GM21717 (cell line): ENCODE measurements around the gene NLRX1.
"Not testable (repeated sequence)": the region's sequence is repeated elsewhere in the genome, so short reads cannot be mapped to it uniquely, and the experiment has no call there.

Source experiments
- ATAC-seq: cut with Tn5 transposase; IDR thresholded peaks from one replicate; pipeline ENCODE4 v1.9.1; 2021; ENCODE audit warnings: mild to moderate bottlenecking, moderate library complexity; ENCODE audit not compliant: unreplicated experiment

The NLRX1 gene

DNA sequence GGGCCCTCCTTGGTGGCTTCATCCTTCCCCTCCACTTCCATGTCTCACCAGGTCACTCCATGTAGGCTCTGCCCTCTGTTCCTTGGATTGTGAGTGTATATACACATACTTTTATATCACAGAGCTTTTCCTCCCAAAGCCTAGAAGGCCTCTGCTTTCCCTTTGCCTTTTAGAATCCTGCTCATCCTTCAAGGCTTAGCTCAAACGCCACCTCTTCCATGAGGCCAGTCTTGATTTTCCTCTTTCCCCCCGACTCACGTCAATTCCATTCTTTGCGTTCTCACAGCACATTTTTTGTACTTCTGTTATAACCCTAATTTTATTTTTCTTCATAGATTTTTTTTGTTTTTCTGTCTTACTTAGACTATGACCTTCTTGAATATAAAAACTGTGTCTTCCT lies 15.9 kb upstream of the NLRX1 start:
- ATAC-seq: no peak

DNA sequence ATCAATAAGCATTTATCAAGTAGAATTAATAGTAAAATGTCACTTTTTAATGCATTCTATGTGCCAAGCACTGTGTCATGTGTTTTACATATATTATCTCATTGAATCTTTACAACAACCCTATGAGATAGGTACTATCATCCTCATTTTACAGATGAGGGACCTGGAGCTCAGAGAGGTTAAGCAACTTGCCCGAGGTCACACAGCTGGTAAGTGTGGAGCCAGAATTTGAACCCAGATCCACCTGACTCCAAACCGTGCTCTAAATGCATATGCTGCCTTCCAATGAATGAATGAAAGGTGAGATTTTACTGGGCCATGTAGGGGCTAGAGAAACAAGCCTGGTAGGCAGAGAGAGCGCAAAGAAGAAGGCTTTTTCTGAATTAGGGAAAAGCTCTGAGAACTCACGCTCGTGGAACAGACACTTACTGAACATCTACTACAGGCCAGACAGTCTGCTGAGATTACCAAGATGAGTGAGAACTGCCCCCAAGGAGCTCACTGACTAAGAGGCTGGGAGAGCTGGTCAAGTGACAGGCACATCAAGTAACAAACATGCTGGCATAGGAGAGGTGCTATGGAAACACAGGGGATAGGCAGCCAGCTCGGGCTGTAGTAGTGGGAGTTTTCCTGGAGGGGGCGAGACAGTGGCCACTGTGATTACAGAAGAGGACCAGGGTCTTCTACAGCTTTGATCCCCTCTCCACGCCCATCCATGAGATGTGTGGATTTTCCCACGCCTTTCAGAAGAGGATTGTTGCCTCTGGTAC lies 15.3 kb upstream of the NLRX1 start:
- no peak for ATAC-seq

DNA sequence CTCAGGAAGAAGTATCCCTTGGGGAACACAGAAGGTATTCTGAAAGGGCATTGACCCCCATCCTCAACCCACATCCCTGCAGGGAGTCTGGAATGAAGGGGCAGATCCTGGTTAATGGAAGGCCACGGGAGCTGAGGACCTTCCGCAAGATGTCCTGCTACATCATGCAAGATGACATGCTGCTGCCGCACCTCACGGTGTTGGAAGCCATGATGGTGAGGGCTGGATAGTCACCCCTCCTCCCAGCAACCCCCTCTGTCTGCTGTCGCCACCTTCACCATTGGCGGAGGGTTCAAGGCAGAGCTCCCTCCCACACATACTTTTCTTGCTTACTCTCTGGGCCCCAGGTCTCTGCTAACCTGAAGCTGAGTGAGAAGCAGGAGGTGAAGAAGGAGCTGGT lies 14.3 kb upstream of the NLRX1 start:
- ATAC-seq: no peak

DNA sequence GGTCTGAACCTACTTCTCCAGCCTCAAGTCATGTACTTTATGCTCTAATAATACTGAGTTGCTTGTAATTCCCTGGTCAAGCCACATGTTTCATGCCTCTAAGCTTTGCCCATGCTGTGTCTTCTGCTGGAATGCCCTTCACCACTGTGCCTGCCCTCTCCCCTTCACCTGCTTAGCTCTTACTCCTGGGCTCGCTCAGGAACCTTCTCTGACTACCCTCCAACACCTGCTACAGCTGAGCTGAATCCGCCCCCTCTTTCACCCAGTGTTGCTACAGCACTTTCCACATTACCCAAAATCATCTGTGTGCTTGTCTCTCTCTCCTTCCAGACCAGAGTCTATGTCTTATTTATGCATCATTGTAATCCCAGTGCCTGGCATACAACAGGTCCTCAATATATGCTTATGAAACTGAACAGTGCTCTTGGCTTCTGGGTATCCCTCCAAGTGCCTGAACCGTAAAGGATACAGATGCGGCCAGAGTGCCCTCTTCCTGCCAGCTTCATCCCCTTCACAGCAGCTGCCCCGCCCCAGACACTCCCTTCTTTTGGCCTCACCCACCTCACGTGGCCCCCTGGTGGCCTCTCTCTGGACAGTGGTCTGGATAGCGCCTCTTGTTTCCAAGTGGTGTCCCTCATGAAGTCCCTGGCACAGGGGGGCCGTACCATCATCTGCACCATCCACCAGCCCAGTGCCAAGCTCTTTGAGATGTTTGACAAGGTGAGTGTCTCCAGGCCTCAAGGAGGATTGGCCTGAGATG lies 12.6 kb upstream of the NLRX1 start:
- ATAC-seq: no peak

DNA sequence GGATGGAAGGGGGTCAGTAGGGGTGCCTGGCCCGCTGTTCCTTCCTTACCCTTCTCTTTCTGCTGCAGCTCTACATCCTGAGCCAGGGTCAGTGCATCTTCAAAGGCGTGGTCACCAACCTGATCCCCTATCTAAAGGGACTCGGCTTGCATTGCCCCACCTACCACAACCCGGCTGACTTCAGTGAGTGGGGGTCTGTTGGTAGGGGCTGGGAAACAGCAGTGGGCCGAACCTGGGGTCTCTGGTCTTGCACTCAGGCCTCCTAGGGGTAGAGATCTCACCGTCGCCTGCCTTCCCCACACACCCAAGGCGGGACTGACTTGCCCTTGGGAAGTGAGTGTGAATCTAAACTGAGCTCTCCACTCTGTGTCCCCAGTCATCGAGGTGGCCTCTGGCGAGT lies 12.0 kb upstream of the NLRX1 start:
- ATAC-seq: no peak

DNA sequence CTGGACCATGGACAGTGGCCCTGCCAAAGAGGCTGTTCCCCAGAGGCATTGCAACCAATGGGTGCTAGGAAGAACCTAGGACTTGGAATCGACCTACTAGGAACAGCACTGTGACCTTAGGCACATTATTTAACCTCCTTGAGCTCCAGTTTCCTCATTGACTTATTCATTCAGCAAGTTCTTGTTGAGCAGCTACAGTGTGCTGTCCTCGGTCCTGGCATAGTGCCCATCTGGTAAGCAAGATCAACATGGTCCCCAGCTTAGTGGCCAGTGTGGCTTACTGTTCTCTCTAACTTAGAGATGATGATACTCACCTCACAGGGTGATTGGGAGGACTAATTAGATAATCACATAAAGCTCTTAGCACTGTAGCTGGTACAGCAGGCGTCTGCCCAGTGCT lies 11.5 kb upstream of the NLRX1 start:
- ATAC-seq: no peak

DNA sequence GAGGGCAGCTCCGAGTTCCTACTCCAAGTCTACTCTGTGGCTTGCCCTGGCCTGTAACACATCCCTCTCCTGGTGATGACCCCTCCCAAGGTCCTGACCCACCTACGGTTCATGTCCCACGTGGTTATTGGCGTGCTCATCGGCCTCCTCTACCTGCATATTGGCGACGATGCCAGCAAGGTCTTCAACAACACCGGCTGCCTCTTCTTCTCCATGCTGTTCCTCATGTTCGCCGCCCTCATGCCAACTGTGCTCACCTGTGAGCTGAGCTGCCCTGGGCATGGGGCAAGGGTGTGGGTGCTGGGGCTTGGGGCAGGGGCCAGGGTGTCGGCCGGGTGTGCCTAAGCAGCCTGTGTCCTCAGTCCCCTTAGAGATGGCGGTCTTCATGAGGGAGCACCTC lies 10.1 kb upstream of the NLRX1 start:
- no peak for ATAC-seq

DNA sequence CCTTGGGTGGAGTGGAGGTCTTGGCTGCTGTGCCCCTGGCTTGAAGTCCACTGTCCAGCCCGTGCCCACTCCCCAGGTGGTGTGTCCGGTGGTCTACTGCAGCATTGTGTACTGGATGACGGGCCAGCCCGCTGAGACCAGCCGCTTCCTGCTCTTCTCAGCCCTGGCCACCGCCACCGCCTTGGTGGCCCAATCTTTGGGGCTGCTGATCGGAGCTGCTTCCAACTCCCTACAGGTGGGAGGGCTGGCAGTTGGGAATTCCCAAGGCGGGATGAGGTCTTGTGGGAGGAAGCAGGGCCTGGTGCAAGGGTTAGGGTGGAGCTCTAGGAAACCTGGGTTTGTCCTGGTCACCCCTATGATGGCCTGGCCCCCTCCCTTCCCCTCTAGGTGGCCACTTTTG lies 8.4 kb upstream of the NLRX1 start:
- no peak for ATAC-seq

DNA sequence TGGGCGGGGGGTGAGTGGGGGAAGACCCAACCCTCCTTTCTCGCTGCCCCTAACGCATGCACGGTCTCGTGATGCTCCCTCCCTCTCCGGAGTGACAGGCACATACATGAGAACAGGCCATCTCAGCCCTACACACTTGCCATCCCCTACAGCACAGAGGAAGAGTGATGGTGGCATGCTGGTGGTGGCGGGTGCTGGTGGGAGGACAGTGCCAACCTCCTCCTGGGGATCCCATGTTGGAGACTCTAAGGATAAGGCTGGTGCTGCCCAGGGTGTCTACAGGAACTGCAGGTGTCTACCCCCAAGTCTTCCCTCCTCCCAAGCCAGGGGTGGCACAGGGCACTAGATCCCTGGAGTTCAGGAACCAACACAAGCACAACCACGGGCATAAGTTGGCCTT lies 6.7 kb upstream of the NLRX1 start:
- no peak for ATAC-seq

DNA sequence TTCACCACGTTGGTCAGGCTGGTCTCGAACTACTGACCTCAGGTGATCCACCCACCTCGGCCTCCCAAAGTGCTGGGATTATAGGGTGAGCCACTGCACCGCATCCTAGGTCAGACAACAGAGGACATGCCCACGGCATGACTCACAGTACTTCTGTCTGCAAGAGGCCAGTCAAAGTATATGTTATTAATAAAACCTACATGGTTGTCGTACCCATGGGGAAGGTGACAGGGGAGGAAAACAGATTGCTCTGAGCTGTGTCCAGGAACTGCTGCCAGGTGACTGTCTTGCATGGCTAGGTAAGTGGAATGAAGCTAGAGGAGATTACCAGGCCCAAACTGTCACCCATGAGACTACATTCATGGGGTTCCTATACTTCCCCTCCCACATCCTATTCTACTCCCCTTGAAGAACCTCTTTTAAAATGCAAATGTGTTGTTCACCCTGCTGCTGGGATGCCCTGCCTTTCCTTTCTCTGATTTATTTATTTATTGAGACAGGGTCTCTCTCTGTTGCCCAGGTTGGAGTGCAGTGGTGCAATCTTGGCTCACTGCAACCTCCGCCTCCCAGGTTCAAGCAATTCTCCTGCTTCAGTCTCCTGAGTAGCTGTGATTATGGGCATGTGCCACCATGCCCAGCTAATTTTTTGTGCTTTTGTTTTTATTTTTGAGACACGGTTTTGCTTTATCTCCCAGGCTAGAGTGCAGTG lies 2.0 kb upstream of the NLRX1 start:
- no peak for ATAC-seq

DNA sequence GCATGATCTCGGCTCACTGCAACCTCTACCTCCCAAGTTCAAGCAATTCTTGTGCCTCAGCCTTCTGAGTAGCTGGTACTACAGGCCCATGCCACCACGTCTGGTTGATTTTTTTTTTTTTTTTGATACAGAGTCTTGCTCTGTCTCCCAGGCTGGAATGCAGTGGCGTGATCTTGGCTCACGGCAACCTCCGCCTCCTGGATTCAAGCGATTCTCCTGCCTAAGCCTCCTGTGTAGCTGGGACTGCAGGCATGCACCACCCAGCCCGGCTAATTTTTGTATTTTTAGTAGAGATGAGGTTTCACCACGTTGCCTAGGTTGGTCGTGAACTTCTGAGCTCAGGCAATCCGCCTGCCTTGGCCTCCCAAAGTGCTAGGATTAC lies 1.5 kb upstream of the NLRX1 start:
- ATAC-seq: not testable (repeated sequence)

DNA sequence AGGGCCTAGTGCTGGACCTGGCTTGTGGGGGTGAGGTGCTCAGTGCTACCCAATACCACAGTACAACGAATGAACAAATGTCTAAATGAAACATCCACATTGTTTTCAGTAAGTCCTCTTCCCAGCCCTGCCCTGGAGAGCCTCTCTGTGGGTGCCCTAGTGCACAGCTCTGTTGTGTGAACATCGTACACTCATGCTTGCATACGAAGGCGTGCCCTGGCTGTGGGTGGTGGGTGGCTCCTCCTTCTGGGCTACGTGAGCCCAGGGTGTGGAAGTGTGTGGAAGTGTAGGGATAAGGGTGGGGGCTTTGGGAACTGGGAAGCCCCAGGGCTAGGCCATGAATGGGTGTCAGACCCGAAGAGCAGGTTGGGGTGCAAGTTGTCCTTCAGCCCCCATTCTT lies 592 bp upstream of the NLRX1 start:
- no peak for ATAC-seq

DNA sequence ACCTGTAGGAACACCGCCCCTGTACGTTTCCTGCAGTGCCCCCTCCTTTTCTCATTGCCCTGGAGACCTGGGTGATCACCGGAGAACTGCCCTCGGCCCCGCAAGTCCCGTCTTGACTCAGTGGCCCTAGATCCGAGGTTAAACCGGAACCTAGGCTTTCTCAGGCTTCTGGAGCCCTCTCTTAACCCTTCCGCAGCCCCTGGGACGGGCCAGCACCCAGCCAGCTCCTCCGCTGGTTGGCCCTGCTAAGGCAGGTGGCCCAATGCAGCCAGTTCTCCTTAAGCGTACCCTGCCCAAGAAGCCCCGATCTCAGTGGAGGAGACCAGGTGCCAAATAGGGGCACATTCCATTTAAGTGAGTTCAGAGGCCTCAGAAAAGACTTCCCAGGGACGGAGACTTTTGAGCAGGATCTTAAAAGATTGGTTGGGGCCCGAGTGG lies 776 bp downstream of the NLRX1 start:
- peak; percentile 30 for ATAC-seq

DNA sequence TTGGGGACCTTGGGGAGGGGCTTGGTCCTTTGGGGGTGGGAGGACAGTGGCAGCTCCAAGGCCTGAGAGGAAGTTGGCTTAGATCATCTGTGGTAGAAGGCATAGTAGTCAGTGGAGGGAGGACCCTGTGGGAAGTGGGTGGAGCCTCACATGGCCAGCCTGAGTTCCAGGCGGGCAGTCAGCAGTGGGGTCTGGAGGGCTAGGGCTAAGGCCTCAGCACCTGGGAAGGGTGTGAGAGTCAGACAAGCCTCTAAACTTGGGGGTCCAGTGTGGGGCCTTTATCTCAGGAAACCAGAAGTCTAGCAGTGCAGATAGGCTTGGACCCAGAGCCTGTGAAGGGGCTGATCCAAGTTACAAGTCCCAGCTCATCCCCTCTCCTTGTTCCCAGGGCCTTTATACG lies 4.0 kb downstream of the NLRX1 start:
- no peak for ATAC-seq

DNA sequence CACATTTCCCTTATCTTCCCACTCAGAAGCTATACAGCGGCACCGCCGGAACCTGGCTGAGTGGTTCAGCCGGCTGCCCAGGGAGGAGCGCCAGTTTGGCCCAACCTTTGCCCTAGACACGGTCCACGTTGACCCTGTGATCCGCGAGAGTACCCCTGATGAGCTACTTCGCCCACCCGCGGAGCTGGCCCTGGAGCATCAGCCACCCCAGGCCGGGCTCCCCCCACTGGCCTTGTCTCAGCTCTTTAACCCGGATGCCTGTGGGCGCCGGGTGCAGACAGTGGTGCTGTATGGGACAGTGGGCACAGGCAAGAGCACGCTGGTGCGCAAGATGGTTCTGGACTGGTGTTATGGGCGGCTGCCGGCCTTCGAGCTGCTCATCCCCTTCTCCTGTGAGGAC lies 4.9 kb downstream of the NLRX1 start:
- no peak for ATAC-seq

DNA sequence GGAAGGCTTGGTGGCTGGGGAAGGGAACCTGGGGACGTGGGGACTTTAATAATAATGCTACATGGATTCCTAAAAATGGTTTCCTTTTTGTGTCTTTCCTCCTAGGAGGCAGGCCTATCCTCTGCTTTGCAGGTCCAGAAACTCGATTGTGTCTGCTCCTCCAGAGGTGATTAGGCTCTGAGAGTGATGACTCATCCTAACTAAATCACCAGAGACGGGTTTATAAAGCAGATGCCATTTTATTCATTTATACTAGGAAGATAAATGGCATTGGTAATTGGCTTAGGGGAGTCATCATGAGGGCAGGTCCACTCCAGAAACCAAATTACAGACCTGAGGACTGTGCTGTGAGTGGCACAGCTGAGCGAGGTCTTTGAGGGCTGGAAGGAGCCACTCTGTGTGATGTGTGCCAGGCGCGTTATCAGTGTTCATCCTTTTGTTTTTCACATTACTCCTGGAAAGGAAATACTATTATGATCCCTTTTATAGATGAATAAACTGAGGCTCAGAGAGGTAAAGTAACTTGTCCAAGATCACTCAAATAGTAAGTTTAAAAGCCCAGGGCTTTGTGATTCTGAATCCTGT lies 7.1 kb downstream of the NLRX1 start:
- ATAC-seq: no peak

DNA sequence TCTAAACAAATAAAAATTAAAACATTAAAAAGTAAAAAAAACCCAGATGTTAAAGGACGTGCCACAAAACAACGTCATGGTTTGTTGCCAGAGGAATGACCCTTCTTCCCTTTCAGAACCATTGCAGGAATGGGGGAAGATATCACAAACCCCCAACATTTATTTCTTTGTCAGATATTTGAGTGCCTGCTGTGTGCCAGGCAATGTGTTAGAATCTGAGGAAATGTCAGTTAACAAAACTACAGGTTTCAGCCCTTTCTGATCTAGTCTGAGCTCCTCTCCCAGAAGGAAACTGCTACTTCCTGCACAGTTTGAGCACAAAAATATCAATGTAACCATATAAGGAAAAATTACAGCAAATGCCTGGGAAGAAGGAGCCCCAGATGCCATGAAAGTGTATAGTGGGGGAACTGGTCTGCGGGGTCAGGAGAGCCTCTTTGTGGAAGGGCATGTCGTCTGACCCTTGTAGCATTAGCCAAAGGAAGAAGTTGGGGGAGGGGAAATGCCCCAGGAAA lies 9.7 kb downstream of the NLRX1 start:
- ATAC-seq: no peak

DNA sequence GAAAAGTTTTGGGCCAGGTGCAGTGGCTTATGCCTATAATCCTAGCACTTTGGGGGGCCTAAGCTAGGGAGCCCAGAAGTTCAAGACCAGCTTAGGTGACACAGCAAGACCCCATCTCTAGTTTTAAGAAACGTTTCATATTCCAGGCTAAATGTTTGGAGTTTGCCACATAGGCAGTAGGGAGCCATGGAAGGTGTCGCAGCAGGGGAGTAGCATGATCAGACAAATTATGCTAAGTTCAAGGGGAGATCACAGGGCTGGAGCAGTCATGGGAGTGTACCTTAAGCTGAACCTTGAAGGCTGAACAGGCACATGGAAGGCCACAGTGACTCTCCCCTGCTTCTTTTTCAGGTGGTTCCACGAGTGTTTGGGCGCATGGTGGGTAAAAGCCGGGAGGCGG lies 10.8 kb downstream of the NLRX1 start:
- no peak for ATAC-seq

DNA sequence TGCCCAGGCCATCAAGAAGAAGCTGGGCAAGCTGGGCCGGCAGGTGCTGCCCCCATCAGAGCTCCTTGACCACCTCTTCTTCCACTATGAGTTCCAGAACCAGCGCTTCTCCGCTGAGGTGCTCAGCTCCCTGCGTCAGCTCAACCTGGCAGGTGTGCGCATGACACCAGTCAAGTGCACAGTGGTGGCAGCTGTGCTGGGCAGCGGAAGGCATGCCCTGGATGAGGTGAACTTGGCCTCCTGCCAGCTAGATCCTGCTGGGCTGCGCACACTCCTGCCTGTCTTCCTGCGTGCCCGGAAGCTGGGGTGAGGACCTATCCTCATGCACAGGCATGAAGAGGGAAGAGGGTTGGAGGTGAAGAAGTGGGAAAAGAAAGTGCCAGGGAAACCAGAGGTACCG lies 11.5 kb downstream of the NLRX1 start:
- no peak for ATAC-seq

DNA sequence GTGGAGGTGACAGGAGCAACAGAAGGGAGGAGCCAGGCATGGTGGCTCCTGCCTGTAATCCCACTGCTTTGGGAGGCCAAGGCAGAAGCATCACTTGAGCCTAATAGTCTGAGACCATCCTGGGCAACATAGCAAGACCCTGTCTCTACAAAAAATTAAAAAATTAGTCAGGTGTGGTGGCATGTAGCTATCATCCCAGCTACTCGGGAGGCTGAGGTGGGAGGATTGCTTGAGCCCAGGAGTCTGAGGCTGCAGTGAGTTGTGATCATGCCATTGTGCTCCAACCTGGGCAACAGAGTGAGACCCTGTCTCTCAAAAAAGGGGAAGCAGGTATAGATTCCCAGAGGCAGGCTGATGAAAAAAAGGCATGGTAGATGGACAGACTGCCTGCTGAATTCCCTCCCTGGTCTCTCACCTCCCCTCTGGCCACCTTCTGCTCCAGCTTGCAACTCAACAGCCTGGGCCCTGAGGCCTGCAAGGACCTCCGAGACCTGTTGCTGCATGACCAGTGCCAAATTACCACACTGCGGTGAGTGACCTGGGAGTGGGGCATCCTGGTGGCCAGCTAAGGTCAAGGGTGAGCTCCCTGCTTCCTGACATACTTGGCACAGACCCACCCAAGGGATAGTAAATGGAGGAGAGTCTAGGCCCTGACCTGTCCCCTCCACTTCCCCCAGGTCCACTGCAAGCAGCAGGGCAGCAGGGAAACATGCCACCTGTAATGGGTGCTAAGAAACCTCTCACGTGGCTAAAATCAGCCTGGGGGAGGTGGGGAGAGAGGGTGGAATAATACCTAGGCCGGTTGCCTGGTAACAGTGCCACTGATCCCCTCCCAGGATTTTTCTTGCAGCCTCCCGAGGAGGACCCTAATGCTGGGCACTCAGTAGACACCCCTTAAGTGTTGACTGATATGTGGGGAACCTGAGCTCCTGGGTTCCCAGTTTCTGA lies 12.5 kb downstream of the NLRX1 start:
- ATAC-seq: no peak
